MM.1S (cell line): Measurements from ENCODE around the gene THG1L.

Source experiments
- CTCF ChIP-seq: fragments of 300-600 bp; sonication (generic); IDR thresholded peaks from 2 replicates; pipeline ENCODE4 v1.5.1; 2016; ENCODE audit warnings: antibody characterized with exemption, low read length, mixed read lengths
- EZH2 ChIP-seq: fragments of 300-600 bp; sonication (generic); optimal IDR thresholded peaks from 2 replicates; pipeline ENCODE3; 2017; ENCODE audit warnings: low read depth, mild to moderate bottlenecking, antibody characterized with exemption, low read length, mixed read lengths
- EZH2phosphoT487 ChIP-seq: fragments of 300-600 bp; sonication (generic); IDR thresholded peaks from 2 replicates; pipeline ENCODE4 v1.6.1; 2018; ENCODE audit warnings: antibody characterized with exemption, low read length

GRCh38 chr5:157747766-157748700 lies 16.8 kb downstream of the THG1L start:
- TF ChIP-seq CTCF (no peak), EZH2 (no peak), EZH2phosphoT487 (no peak)
